Measurements from ENCODE around the gene GSTT4. TPM values are rescaled to one million over a fixed set of nuclear protein-coding genes. Genes with fewer than 3 reads are reported as not detected.
A peak's percentile ranks its signal among the peaks of the same experiment; 100 is the strongest.
"Not testable (repeated sequence)": the region's sequence is repeated elsewhere in the genome, so short reads cannot be mapped to it uniquely, and the experiment has no call there.

GSTT4 gene
- total RNA-seq, 1 donor from 2014 or later, result not detected

GRCh38 chr22:24025475-24025874, 20.2 kb upstream of the GSTT4 start:
- DNase-seq (ENCODE audit: low read depth in 2 of 2), result no peak

GRCh38 chr22:24024354-24024753, 19.1 kb upstream of the GSTT4 start:
- no peak for DNase-seq (ENCODE audit: low read depth in 2 of 2)

GRCh38 chr22:24023204-24023789, 18.0 kb upstream of the GSTT4 start:
- peak; percentile 53 to 87 for DNase-seq (ENCODE audit: low read depth in 2 of 2)

- DNase-seq (ENCODE audit: low read depth in 2 of 2), result no peak
Observed at GRCh38 chr22:24021304-24021703, 16.1 kb upstream of the GSTT4 start.

- no peak for DNase-seq (ENCODE audit: low read depth in 2 of 2)
Observed at GRCh38 chr22:24016156-24016555, 10.9 kb upstream of the GSTT4 start.

- DNase-seq (ENCODE audit: low read depth in 2 of 2), result no peak
Observed at GRCh38 chr22:24011735-24012068, 6.4 kb upstream of the GSTT4 start.

GRCh38 chr22:24010018-24010391, 4.8 kb upstream of the GSTT4 start:
- no peak for DNase-seq (ENCODE audit: low read depth in 2 of 2)

- DNase-seq (ENCODE audit: low read depth in 2 of 2), result no peak
Observed at GRCh38 chr22:24009227-24010017, 4.2 kb upstream of the GSTT4 start.

GRCh38 chr22:24008381-24009226, 3.4 kb upstream of the GSTT4 start:
- no peak for DNase-seq (ENCODE audit: low read depth in 2 of 2)

- DNase-seq (ENCODE audit: low read depth in 2 of 2), result no peak
Observed at GRCh38 chr22:24008022-24008283, 2.7 kb upstream of the GSTT4 start.

- DNase-seq (ENCODE audit: low read depth in 2 of 2), result no peak
Observed at GRCh38 chr22:24007253-24008021, 2.2 kb upstream of the GSTT4 start.

- no peak for DNase-seq (ENCODE audit: low read depth in 2 of 2)
Observed at GRCh38 chr22:24006914-24007214, 1.6 kb upstream of the GSTT4 start.

GRCh38 chr22:24006207-24006913, 1.1 kb upstream of the GSTT4 start:
- no peak for DNase-seq (ENCODE audit: low read depth in 2 of 2)

- no peak for DNase-seq (ENCODE audit: low read depth in 2 of 2)
Observed at GRCh38 chr22:24003887-24004286, 1.4 kb downstream of the GSTT4 start.

GRCh38 chr22:24002851-24003250, 2.4 kb downstream of the GSTT4 start:
- no peak for DNase-seq (ENCODE audit: low read depth in 2 of 2)

GRCh38 chr22:24002272-24002671, 3.0 kb downstream of the GSTT4 start:
- no peak for DNase-seq (ENCODE audit: low read depth in 2 of 2)

GRCh38 chr22:24001314-24001713, 3.9 kb downstream of the GSTT4 start:
- peak in 1 of 2 donors; percentile 3 for DNase-seq (ENCODE audit: low read depth in 2 of 2)

GRCh38 chr22:23999779-24000178, 5.5 kb downstream of the GSTT4 start:
- peak in 1 of 2 donors; percentile 6 for DNase-seq (ENCODE audit: low read depth in 2 of 2)

GRCh38 chr22:23997092-23997491, 8.2 kb downstream of the GSTT4 start:
- DNase-seq (ENCODE audit: low read depth in 2 of 2), result no peak

- DNase-seq (ENCODE audit: low read depth in 2 of 2), result not testable (repeated sequence)
Observed at GRCh38 chr22:23993581-23994177, 11.6 kb downstream of the GSTT4 start.

GRCh38 chr22:23993080-23993479, 12.2 kb downstream of the GSTT4 start:
- not testable (repeated sequence) for DNase-seq (ENCODE audit: low read depth in 2 of 2)

Measured in lung microvascular endothelial cell (primary cell).